GM20431 (cell line): ENCODE results near the gene AUTS2.

Source experiments
- in situ Hi-C: fragments of 300-500 bp; cut with MseI, MboI; formaldehyde crosslinking; loops from one replicate; pipeline ENCODE4 v1.15.0; 2020; ENCODE audit warnings: low sequenced_read_pairs; ENCODE audit not compliant: unreplicated experiment

Gene AUTS2

DNA sequence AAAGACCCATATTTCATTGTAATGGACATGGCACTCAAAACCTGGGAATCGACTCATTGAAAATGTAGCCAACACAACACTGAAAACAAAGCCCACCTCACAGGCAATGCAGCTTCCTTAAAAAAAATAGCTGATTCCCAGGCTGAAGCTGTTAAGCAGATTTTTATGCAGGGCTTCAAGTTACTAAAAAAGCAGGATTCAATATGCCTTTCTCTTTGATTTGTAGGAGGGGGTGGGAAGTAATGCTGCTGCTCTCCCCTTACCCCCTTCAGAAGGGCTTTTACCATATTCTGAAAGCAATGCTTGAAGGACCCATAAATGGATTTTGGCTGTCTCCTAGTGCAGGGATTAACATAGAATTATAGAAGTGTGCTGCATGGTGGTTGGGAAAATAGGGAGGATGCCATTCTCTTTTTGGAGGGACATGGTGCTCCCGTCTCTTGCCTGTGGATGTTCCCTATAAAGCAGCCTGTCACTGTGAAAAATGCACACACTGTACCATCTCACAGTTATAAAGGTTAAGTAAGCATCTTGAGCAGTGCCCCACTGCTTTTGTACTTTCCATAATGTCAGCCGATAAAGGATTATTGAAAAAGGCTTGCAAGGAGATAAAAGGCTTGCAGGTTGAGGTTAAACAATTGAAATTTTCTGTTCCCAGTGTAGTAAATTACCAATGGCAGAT lies 262.8 kb downstream of the AUTS2 start:
- in situ Hi-C loops: no loop called here

GRCh38 chr7:69862413-69863064 lies 264.3 kb downstream of the AUTS2 start:
- in situ Hi-C loops: no loop called here

- in situ Hi-C loops: no loop called here
These were observed 266.0 kb downstream of the AUTS2 start for GRCh38 chr7:69864274-69864673.

DNA sequence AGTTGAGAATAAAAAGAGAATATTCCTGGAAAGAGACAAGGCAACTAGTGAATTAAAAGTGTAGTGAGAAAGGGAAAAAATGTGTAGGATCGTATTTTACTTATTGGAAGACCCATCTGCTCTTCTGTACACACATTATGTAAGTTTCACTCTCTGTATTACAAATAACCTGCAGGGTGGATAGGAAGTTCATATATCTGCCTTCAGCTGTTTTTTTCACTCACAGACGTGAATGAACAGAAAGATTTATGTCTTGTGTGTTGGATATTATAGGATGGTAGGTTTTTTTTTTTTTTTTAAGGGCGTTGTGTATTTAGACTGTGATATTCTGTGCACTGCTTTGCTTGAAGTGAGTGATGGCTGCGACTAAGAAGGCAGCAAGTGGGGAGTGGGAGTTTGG lies 266.5 kb downstream of the AUTS2 start:
- in situ Hi-C loops: no loop called here

DNA sequence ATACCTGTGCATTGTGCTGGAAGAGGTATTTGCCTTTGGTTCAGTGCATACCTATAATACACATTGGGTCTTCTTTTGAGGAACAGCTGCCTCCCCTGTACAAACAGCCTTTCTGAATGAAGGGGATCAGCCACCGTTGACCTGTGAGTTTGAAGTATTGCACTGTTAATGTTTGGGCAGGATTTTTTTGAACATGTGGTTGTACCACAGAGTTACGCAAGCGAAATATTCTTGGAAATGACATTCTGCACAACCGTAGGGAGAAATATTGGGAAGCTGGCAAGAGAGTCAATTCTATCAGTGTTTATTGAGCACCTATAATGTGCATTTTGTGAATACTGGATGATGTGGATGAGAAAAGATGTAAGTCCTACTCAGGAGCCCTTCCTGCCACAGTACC lies 270.6 kb downstream of the AUTS2 start:
- in situ Hi-C loops: no loop called here

DNA sequence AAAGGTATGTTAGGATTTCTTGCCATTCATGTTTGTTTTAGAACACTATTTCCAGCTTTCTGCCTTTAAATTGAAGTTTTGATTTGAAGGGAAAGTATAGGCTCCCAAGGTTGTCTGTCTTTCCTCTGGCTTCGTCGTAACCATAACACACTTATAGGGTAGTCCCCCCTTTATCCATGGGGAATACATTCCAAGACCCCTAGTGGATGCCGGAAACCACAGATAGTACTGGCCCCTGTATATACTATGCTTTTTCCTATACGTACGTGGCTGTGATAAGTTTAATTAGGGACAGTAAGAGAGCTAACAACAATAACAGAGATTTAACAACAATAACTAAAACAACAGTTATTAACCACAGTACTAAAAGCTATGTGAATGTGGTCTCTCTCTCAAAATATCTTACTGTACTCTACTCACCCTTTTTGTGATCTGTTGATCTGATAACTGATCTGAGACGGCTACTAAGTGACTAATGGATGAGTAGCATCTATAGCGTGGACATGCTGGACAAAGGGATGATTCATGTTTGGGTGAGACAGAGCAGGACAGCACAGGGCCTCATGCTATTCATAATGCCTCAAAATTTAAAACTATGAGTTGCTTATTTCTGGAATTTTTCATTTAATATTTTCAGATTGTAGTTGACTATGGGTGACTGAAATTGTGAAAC lies 273.1 kb downstream of the AUTS2 start:
- in situ Hi-C loops: no loop called here

DNA sequence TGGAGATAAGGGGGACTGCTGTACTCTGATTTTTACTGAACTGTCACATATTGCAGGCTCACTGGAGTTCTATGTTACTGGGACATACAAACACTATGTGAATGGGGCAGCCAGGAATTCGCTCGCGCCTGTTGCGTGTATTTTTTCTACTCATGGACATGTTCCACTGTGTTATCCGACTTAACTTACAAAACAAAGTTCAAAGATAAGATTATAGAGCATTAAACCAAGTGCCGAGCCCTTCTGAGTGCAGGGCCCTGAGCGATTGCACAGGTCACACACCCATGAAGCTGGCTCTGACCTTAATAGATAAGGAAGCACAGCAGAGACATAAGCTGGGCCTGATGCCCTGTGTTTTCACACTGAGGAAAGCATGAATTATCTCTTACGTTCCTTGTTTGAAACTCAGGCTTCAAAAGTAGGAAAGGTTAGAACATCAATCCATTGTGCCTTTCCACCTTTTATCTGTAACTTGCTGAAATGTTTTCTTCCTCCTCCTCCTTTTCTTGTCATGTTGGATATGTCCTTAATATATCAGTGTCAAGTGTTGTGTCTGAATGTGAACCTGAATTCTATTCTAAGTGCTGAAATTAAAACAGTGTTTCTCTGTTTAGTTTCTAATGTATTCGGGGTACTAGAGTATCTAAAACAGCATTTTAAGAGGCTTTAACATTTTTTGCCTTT lies 273.8 kb downstream of the AUTS2 start:
- in situ Hi-C loops: no loop called here

DNA sequence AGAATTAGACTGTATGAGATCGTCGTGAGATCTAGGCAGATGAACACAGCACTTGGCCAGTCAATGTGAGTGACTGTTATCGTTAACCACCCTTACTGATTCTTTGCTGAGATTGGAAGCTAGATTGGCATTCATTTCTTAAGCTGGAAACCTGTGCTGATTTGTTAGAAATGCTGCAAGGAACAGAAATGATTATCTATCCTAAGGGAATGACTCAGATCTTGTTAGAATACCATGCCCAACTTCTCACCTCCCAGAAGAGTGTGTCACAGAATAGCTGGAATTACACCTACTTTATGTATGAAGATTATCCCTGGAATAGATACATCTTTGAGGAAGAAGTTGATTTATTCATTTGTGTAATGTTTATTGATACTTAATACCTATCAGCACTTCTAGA lies 275.2 kb downstream of the AUTS2 start:
- in situ Hi-C loops: no loop called here

DNA sequence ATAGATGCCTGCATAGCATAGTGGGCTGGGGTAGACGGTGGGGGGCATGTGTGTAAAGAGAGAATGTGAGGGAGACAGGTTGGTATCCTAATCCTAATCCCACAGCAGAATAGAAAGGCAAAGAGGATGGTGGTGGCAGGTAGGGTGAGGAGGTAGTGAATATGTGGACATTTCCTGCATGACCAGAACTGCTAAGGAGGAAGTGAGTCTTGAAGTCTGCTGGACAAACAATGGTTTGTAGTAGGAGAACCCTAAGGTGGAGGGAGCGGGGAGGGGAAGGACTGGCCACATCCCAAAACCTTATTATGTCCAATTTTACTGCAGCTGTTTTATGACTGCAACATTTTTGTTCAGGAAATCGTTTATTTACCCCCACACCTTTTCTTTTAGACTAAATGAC lies 279.7 kb downstream of the AUTS2 start:
- in situ Hi-C loops: no loop called here

DNA sequence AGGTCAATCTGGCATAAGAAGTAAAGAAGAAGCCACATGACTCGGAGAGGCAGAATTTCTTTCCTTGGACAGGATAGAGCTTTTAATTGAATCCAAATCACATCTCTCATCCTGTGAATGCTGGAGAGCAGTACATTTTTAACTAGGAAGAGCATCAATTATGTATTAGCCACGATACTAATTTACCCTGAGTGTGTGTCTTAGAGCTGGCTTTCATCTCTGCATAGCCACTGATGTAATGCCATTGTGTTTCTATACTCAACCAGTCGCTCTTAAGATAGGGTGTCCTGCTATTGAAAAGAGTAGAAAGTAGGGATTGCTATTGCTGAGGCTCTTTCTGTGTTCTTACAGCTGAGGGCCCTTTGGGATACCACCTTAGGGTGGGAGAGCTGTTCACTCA lies 280.3 kb downstream of the AUTS2 start:
- in situ Hi-C loops: no loop called here

DNA sequence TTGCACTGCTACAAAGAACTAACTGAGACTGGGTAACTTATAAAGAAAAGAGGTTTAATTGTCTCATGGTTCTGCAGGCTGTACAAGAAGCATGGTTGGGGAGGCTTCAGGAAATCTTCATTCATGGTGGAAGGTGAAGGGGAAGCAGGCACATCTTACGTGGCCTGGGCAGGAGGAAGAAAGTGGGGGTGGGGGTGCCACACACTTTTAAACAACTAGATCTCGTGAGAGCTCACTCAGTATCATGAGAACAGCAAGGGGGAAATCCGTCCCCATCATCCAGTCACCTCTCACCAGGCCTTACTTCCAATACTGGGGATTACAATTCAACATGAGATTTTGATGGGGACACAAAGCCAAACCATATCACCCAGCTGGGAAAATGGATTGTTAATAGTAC lies 281.7 kb downstream of the AUTS2 start:
- in situ Hi-C loops: no loop called here

- in situ Hi-C loops: no loop called here
These were observed 282.6 kb downstream of the AUTS2 start for GRCh38 chr7:69880840-69881239.

GRCh38 chr7:69882269-69882668 lies 284.0 kb downstream of the AUTS2 start:
- in situ Hi-C loops: no loop called here

DNA sequence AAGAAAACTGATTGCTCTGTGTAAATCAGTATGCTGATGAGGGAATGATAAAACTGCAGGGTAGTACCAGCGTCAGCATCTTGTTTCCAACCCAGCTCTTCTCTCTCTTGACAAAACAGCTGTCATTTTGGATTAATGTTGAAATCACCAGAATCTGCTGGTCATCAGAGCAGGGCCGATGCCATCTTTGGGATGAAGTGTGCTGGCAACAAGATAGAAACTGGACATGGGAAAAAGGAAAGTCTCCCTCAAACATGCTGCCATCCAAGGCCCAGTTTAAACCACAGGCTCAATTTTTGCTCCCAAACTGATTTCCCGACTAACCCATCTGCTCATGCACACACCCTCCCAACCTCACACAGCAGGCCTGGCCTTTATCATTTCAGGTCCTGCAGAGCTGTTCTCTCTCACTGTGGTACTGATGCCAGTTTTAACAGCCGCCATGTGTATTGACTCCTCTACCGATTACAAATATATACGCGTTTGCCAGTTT lies 285.2 kb downstream of the AUTS2 start:
- in situ Hi-C loops: no loop called here

GRCh38 chr7:69885431-69885830 lies 287.2 kb downstream of the AUTS2 start:
- in situ Hi-C loops: no loop called here

GRCh38 chr7:69889338-69889975 lies 291.2 kb downstream of the AUTS2 start:
- in situ Hi-C loops: no loop called here

DNA sequence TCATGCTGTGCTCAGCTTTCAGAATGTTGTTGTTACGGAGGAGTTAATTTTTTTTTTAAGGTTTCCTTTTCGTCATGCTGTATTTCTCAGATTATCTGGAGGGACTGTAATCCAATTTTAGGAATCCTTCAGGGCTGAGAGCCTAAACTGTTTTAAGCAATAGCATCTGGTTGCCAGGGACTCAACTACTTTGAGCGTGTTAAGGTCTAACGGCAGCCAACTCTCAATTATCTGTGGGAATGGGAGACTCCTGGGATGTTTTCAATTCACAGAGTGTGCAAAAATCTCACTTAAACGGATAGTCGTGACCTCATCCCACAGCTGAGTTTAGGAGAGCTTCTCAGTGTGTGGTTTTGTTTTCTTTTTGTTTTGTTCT lies 291.7 kb downstream of the AUTS2 start:
- in situ Hi-C loops: no loop called here

DNA sequence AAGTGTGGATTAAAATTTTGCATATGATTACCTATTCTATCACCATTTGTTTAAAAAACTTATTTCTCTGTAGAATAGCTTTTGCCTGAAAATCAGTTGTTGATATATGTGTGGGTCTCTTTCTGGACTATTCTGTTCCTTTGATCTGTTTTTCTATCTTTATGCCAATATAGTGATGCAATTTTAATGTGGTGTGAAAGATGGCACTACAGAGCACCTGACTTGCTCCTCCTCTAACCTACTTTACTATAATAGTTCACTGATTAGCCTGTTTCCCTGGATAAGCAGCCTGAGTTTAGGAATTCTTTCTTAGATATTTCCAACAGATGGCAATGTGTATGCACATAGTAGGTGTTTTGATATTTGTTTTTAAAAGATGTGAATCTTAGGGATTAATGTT lies 294.5 kb downstream of the AUTS2 start:
- in situ Hi-C loops: no loop called here

DNA sequence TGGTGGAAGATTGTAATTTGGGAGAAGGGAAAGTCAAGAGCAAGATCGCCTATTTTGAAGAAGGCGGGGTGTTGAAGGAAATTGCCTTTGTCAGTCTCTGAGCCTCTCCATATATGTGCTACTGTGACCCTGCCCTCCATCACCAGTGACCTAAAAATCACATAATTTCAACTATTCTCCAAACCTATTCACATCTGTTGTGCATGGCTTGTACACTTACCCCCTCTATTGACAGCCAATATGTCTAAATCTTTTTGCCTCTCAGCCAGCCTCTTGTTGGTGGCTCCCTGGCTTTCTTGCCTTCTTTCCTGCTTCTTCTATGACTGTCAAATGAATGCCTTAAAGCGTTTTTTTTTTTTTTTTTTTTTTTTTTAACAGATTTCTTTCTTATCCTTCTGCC lies 295.6 kb downstream of the AUTS2 start:
- in situ Hi-C loops: no loop called here

DNA sequence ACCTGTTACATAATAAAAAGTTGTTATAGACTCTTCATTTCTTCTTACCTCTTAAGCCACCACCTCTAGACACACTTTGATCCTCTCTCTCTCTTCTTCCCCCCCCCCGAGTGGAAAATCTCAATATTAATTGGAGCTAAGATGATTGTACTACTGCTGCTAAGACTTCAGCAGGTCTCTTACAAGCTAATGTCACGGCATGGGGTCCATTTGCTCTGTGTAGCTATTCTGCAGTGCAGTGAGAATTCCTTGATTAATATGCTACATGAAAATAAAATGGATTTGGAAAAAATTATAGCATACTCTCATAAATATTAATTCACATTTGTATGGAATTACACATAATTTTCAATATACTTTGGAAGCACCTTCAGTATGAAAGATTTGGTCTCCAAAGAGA lies 297.2 kb downstream of the AUTS2 start:
- in situ Hi-C loops: no loop called here
